ENCODE measurements around the gene SUMF1.

SUMF1 gene

GRCh38 chr3:4351872-4352271 is 115.2 kb downstream of the SUMF1 start:
- TF ChIP-seq FOXP2 (optimal IDR thresholded peaks at IDR 0.05; ENCODE audit: borderline replicate concordance, extremely low read depth, extremely low read length, insufficient read depth) (no peak), REST (IDR thresholded peaks at IDR 0.05; ENCODE audit: insufficient read depth in 1 of 2, low read depth in 2 of 2, low read length in 2 of 2) (no peak), POLR2AphosphoS5 (IDR thresholded peaks at IDR 0.05; ENCODE audit: low read depth, low read length) (no peak)

GRCh38 chr3:4351164-4351855 is 115.8 kb downstream of the SUMF1 start:
- TF ChIP-seq FOXP2 (optimal IDR thresholded peaks at IDR 0.05; ENCODE audit: borderline replicate concordance, extremely low read depth, extremely low read length, insufficient read depth) = no peak
- no peak for TF ChIP-seq TAF1 (IDR thresholded peaks at IDR 0.05; ENCODE audit: borderline replicate concordance, insufficient read depth, low read length)
- TF ChIP-seq POLR2AphosphoS5 (IDR thresholded peaks at IDR 0.05; ENCODE audit: low read depth, low read length) = no peak
- TF ChIP-seq REST (IDR thresholded peaks at IDR 0.05; ENCODE audit: insufficient read depth in 1 of 2, low read depth in 2 of 2, low read length in 2 of 2) = no peak

GRCh38 chr3:4350789-4351163 is 116.3 kb downstream of the SUMF1 start:
- TF ChIP-seq TAF1 (IDR thresholded peaks at IDR 0.05; ENCODE audit: borderline replicate concordance, insufficient read depth, low read length) (no peak), REST (IDR thresholded peaks at IDR 0.05; ENCODE audit: insufficient read depth in 1 of 2, low read depth in 2 of 2, low read length in 2 of 2) (no peak), SIN3A (IDR thresholded peaks at IDR 0.05; ENCODE audit: borderline replicate concordance, insufficient read depth, low read length) (no peak), FOXP2 (optimal IDR thresholded peaks at IDR 0.05; ENCODE audit: borderline replicate concordance, extremely low read depth, extremely low read length, insufficient read depth) (no peak), POLR2AphosphoS5 (IDR thresholded peaks at IDR 0.05; ENCODE audit: low read depth, low read length) (no peak)

- TF ChIP-seq REST (IDR thresholded peaks at IDR 0.05; ENCODE audit: insufficient read depth in 1 of 2, low read depth in 2 of 2, low read length in 2 of 2) (no peak), POLR2AphosphoS5 (IDR thresholded peaks at IDR 0.05; ENCODE audit: low read depth, low read length) (no peak), TAF1 (IDR thresholded peaks at IDR 0.05; ENCODE audit: borderline replicate concordance, insufficient read depth, low read length) (no peak), SIN3A (IDR thresholded peaks at IDR 0.05; ENCODE audit: borderline replicate concordance, insufficient read depth, low read length) (no peak), FOXP2 (optimal IDR thresholded peaks at IDR 0.05; ENCODE audit: borderline replicate concordance, extremely low read depth, extremely low read length, insufficient read depth) (no peak)
Observed at GRCh38 chr3:4343258-4343657, 123.8 kb downstream of the SUMF1 start.

GRCh38 chr3:4341336-4341675 is 125.8 kb downstream of the SUMF1 start:
- TF ChIP-seq REST (IDR thresholded peaks at IDR 0.05; ENCODE audit: insufficient read depth in 1 of 2, low read depth in 2 of 2, low read length in 2 of 2) (no peak), FOXP2 (optimal IDR thresholded peaks at IDR 0.05; ENCODE audit: borderline replicate concordance, extremely low read depth, extremely low read length, insufficient read depth) (no peak), TAF1 (IDR thresholded peaks at IDR 0.05; ENCODE audit: borderline replicate concordance, insufficient read depth, low read length) (no peak), POLR2AphosphoS5 (IDR thresholded peaks at IDR 0.05; ENCODE audit: low read depth, low read length) (no peak), SIN3A (IDR thresholded peaks at IDR 0.05; ENCODE audit: borderline replicate concordance, insufficient read depth, low read length) (no peak)

All from PFSK-1 (cell line).